Measurements from ENCODE around the gene KIAA1671.

DNA sequence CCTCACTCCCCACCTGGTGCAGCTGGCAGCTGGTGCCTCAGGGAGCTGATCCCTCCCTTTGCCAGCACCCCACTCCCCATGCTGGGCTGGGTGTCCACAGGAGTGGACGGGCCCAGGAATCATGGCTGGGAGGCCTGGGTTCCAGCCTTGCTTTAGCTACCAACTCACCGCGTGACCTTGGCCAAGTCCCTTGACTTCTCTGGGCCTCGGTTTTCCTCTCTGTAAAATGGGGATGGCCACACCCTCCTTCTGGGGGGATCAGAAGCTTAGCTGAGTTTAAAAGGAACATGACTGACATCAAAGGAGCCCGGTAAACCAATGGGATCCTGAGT lies 116.9 kb downstream of the KIAA1671 start:
- TF ChIP-seq POLR2A (IDR thresholded peaks at IDR 0.05) = no peak
- TF ChIP-seq, protein P1, sequence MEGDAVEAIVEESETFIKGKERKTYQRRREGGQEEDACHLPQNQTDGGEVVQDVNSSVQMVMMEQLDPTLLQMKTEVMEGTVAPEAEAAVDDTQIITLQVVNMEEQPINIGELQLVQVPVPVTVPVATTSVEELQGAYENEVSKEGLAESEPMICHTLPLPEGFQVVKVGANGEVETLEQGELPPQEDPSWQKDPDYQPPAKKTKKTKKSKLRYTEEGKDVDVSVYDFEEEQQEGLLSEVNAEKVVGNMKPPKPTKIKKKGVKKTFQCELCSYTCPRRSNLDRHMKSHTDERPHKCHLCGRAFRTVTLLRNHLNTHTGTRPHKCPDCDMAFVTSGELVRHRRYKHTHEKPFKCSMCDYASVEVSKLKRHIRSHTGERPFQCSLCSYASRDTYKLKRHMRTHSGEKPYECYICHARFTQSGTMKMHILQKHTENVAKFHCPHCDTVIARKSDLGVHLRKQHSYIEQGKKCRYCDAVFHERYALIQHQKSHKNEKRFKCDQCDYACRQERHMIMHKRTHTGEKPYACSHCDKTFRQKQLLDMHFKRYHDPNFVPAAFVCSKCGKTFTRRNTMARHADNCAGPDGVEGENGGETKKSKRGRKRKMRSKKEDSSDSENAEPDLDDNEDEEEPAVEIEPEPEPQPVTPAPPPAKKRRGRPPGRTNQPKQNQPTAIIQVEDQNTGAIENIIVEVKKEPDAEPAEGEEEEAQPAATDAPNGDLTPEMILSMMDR (IDR thresholded peaks at IDR 0.05 in 4 of 5, conservative IDR thresholded peaks at IDR 0.05 in 1 of 5) = no peak
